NB4 (cell line): ENCODE measurements around the gene GP1BB.

Source experiments
- CTCF ChIP-seq: IDR thresholded peaks from one replicate; pipeline ENCODE4 v1.5.1; 2012; ENCODE audit warnings: low read depth, low read length
- POLR2A ChIP-seq: IDR thresholded peaks from 2 replicates; pipeline ENCODE4 v1.6.1; 2011; ENCODE audit warnings: mild to moderate bottlenecking; ENCODE audit not compliant: insufficient read length; ENCODE audit errors: extremely low read depth

- TF ChIP-seq CTCF (no peak), POLR2A (no peak)
Observed at GRCh38 chr22:19757985-19758895, 34.9 kb downstream of the GP1BB start.
